ENCODE results near the gene HTR4.
"Not testable (repeated sequence)": the region's sequence is repeated elsewhere in the genome, so short reads cannot be mapped to it uniquely, and the experiment has no call there.

HTR4 gene, protein sequence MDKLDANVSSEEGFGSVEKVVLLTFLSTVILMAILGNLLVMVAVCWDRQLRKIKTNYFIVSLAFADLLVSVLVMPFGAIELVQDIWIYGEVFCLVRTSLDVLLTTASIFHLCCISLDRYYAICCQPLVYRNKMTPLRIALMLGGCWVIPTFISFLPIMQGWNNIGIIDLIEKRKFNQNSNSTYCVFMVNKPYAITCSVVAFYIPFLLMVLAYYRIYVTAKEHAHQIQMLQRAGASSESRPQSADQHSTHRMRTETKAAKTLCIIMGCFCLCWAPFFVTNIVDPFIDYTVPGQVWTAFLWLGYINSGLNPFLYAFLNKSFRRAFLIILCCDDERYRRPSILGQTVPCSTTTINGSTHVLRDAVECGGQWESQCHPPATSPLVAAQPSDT

DNA sequence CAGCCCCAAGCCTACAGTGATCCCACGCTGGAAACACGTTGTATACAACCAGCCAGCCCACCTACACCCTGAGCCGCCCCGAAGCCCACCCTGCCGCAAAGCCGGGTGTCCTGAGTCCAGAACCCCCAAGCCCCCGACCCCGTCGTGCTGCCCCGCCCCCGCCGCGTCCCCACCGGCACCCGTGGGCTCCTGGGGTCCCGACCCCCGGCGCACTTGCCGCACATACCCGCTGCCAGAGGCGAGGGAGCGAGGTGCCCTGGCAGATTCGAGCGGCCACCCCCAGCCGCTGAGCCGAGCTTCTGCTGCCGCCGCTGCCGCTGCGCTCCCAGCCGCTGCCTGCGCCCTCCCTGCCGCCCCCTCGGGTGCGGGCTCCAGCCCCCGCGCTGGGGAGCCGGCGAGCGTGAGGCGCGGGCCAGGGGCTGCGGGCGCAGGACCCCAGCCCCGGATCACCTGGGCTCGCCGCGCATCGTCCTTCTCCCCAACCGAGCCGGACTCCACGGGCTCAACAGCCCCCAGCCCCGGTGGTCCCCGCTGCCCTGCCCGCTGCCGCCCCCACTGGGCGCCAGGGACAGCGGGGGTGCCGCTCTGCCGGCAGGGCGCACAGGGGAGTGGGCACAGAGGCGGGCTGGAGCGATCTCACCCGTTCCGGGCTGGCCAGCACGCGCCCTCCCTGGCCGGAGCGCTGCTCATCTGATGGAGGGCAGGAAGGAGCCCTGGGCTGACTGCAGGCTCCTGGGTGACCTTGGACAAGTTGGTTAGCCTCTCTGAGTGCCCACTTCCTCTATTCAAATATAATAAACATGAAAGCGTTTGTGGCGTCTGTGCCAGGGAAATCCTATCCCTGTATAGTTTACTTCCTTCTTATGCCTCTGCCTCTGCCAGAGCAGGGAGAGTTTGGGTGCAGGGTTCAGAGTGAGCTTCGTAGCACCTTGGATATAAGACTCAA is at the start of gene HTR4:
TSS of gene HTR4 (minus strand) at position 692 of the 946 bp plus-strand sequence. CDS start 17,513 bp downstream, outside the sequence.
- no peak for DNase-seq (ENCODE audit: low read depth)

DNA sequence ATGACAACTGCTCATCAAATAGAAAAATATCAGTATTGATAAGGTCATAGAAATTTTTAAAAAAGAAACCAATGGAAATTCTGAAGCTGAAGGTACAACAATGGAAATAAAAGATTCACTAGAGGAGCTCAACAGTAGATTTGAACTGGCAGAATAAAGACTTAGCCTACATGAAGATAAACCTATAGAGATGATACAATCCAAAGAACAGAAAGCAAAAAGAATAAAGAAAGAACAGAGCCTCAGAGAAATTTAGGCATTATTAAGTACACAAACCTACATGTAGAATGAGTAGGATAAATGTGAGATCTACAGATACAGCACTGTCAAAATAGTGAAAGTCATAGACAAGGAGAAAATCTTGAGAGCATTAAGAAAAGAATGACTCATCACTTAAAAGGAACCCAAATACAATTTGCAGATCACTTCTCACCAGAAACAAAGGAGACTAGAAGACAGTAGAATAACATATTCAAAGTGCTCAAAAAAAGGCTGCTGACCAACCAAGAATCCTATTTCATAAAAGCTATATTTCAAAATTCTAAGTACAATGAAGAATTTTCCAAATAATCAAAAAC is 47.8 kb upstream of the HTR4 start:
- no peak for DNase-seq (ENCODE audit: low read depth)

DNA sequence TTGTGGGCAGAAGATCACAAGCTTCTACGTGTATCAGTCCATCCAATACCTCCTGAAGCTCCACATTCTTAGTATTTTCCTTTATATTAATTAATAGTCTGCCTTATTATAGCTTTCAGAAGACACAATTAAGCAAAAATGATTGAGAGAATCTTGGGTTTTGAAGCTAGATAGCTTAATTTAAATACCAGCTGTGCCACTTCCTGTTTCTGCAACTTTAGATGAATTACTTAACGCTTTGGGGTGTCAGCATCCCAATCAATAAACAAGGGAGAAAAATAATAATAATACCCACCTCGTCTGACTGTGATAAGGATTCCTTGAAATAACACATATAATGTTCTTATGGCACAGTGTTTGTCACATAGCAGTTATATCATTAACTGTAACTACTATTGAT is 44.7 kb upstream of the HTR4 start:
- DNase-seq (ENCODE audit: low read depth) = no peak

DNA sequence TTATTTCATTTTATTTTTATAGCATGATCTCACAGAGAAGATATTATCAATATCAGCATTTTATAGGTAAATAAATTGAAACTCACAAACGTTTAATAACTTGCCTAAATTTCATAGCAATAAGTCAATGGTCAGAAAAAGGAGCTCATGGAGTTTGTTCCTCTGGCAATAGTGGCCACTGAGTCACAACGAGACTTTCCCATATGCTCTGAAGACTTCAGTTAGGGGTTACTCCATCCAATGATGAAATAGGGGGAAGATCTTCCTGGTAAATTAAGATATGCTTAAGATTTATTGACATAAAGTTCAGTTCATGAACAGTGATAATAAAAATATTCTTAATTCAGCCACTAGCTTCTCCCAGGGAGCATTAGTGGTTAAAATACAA is 43.5 kb upstream of the HTR4 start:
- no peak for DNase-seq (ENCODE audit: low read depth)

DNA sequence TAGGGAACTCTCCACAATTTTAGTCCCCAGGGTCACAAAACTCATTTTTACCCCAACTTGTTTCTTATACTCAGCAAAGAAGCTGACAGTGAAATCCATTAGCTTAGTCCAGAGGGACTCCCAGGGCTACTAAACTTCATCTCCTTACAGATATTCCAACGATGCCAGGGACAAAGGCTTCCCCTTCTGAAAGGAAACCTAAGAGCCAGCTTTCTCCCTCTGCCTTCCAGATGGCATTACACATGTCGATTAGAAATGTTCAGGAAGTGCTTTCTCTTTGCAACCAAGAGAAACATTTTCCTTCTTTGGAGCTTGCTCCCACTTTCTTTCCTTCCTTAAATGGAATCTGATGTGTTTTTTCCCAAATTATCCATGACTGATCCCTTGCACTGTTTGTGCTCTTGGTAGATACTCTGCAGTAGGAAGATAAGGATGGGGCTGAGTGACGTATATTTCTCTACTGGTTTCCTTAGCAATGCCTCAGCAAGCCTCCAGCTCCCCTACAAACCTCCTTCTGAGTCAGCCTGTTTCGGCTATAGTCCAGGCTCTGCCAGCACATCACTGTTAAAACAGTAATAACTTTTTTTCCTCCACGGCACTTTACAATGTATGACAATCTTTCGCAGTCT is 43.0 kb upstream of the HTR4 start:
- DNase-seq (ENCODE audit: low read depth) = peak; percentile 1

DNA sequence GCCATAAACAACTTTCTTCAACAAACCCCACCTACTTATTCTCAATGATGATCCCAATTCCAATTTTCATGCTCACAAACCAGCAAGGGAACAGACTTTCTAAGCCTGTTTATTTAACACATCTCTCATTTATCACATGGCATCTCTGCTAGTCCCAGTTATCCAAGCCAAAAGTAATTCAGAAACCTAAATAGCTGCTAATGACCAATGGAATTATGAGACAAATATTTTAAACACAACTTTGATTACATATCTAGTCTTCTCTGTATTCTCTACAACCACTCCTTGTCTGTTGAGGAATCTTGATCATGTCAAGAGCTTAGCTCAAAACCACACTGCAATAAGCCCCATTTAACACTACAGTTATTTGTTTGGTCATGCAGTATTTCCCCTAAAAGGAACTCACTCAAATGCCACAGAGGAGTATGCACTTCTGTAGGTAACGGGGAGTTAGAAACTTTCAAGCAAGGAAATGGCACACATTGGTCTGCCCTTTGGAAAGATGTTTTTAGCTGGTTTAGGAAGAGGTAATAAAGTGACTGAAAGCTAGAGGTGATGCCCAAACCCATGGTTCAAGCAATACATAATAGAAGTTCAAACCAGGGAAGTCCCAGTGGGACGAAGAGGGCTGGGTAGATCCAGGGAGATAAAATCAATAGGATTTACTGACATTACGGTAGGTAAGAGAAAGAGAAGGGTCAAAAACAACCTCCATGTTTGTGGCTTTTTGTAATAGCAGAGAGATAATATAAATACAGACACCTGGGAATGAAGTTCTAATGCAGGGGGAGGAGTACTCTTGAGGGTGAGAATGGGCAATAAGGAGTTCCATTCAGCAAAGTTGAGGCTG is 42.1 kb upstream of the HTR4 start:
- no peak for DNase-seq (ENCODE audit: low read depth)

DNA sequence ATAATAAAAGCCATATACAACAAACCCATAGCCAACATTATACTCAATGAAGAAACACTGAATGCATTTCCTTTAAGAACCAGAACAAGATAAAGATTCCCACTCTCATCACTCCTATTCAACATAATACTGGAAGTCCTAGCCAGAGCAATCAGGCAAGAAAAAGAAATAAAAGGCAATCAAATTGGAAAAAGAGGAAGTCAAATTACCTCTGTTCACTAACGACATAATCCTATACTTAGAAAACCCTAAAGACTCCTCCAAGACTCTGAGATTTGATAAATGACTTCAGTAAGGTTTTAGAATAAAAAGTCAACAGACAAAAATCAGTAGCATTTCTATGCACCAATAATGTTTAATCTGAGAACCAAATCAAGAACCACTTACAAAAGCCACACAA is 36.6 kb upstream of the HTR4 start:
- DNase-seq (ENCODE audit: low read depth) = no peak

DNA sequence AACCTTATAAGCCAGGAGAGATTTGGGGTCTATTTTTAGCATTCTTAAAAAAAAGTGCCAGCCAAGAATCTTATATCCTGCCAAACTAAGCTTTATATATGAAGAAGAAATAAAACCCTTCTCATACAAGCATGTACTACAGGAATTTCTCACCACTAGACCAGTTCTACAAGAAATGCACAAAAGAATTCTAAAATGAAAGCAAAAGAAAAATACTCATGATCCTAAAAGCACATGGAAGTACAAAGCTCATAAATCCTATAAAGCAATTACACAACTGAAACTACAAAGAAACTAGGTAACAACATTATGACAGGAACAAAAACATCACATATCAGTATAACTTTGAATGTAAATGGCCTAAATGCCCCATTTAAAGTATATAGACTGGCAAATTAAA is 34.5 kb upstream of the HTR4 start:
- no peak for DNase-seq (ENCODE audit: low read depth)

DNA sequence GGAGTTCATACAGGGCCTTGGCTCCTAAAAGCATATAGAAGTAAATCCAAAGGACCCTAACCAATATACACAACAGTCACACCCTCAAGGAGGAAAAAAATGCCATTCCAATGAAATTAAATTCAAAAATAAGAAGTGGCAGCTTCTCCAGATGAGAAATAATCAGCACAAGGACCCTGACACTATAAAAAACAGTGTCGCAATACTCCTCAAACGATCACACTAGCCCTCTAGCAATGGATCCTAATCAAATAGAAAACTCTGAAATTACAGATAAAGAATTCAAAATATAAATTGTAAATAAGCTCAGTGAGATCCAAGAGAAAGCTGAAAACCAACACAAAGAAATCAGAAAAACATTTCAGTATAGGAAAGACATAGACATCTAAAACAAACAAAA is 33.5 kb upstream of the HTR4 start:
- no peak for DNase-seq (ENCODE audit: low read depth)

DNA sequence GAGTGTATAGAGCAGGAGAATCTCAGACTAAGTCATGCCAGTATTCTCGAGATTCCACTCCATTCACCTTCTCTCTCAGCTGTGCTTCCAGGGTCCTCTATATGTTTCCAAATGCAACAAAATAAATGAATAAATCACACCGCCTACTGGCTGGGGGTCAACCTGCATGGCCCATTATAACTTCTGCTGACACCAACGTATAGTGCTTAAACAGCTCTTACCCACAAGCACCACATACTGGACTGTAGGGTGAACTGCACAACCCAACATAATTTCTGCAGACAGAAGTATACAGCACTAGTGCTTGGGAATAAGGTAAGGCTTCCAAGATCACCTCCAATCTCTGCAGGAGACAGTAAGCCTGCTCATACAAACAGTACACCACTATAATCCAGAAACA is 33.1 kb upstream of the HTR4 start:
- peak; percentile 3 for DNase-seq (ENCODE audit: low read depth)

DNA sequence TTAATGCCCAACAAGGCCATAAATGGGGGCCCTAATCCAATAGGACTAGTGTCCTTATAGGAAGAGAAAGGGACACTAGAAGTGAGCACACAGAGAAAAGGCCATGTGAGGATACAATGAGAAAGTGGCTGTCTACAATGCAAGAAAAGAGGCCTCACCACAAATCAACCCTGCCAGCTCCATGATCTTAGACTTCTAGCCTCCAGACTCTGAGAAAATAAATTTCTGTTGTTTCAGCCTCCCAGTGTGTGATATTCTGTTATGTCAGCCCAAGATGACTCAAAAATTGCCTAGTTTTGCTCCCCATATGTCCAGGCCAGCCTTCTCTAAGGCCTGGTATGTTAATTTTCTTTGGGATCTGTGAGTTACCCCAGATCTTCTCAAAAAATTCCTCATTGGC is 32.3 kb upstream of the HTR4 start:
- DNase-seq (ENCODE audit: low read depth) = no peak

DNA sequence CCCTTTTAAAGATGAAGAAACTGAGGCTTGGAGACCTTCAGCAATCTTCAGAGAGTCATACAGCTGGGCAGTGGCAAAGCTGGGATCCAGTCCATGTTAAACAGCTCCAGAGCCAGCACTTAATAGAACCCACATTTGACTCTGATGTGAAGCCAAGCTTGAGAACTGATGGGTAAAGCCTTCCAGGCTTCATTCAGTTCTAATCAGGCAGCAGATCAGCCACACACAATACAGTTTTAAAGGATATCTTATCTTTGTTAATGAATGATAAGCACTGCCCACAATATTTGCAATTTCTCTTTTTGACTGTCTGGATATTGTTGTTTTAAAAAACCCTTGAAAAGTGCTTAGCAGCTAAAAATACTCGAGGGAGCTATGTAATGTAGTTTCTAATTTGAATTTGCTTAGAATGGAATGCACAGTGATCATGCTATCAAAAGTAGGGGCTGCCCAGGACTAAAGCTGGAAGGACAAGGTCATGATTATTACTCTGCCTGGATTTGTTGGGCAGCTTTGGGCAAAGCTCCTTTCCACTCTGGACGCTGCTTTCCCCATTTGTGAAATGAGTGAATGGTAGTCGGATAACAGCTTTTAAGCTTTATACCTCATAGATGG is 31.3 kb upstream of the HTR4 start:
- DNase-seq (ENCODE audit: low read depth) = no peak

DNA sequence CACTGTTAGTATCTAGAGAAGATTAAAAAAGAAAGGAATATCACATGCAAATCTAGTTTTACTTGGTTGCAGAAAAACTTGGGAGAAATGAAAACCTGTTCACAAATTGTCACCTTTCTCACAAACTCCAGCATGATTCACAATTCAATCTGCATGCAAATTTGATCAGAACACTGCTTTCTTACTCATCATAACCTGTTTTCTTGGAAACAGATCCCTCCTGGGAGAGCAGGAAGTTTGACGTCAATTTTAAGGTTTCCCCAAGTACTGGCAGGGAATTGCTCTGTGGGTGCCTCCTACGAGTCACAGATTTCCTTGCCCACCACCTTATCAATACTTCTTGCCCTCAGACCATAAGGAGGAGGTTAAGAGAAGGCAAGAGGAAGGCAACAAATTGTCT is 30.2 kb upstream of the HTR4 start:
- no peak for DNase-seq (ENCODE audit: low read depth)

DNA sequence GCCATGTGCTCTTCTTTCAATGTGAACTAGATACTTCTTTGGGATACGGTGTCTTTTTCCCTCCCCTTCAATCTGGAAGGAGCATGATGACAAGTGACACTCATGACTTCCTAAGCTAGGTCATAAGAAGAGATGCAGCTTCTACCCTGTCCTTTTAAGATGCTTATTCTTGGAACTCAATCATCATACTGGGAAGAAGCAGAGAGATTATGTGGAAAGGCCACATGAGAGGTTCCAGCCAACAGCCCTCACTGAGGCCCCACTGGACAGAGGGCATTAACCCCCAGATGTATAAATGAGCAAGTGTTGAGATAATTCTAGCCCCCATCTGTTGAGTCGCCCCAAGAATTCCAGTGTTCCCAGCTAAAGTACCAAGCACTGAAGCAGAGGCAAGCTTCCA is 29.3 kb upstream of the HTR4 start:
- no peak for DNase-seq (ENCODE audit: low read depth)

DNA sequence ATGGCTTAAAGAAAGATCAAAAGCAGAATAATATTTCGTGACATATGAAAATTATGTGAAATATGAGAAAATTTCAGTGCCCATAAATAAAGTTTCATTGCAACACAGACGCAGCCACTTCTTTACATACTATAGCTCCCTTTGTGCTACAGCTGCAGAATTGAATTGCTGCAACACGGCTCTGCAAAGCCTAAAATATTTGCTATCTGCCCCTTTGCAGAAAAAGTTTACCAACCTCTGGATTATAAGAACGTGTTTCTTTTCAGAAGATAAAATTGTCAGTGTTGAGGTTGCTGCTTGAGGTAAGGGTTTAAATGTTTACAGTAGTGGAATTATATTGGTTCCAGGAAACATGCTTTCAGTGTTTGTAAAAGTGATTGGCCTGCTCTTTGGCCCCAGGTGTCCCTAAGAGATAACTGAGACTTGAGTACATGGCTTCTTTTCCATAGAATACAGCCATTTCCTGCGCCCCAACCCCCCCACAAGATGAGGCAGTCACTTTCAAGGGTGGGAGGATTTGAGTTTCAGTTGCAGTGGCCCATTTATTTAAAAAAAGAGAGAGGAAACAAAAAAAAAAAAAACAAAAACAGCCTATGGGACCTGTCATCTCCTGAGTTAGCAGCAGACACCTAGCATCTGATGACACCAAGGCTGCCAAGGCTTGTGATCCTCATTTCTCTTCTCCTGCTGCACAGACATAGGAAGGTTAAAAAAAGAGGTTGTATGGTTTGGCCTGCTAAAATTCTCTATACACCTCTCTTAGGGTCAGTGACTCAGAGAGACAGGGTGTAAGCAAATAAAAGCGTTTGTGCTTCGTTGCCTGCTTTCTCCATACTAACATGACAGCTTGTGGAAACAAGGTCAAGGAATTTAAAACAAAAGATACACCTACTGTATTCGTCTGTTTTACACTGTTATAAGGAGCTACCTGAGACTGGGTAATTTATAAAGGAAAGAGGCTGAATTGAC is 28.0 kb upstream of the HTR4 start:
- DNase-seq (ENCODE audit: low read depth) = no peak

DNA sequence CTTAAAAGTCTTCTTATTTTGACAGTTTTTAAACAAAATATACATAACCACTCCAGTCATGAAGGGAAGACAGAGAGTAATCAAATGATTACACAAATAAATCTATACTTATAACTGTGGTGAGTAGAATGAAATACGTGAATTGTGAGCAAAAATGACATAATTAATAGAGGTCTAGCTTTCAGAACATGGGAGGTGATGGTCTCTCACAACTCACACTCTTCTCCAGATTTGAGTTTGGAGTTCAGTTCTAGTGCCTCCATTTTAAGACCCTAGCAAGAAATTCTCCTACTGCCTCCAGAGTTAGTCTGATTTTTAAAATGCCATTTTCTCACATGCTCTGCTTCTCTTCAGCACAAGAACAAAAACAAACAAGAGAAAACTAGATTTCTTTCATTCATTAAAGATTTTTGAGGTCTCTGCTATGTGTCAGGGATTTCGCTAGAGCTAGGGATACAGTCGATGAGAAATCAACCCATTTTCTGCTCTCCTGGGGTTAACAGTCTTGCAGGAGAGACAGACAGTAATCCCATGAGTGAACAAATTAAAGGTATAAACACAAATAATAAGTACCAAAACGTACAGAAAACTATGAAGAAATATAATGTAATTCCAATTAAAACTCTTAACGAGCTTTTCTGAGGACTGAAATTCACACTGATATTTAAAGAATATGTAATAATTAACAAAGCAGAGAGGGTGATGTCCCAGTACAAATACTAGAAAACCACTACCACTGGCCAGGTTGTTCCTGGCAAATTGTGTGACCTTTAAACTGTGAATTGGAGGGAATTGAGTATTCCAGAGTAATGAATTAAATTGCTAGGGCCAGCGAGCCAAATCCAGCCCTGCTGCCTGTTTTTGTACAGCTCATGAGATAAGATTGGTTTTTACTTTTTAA is 27.1 kb upstream of the HTR4 start:
- no peak for DNase-seq (ENCODE audit: low read depth)

DNA sequence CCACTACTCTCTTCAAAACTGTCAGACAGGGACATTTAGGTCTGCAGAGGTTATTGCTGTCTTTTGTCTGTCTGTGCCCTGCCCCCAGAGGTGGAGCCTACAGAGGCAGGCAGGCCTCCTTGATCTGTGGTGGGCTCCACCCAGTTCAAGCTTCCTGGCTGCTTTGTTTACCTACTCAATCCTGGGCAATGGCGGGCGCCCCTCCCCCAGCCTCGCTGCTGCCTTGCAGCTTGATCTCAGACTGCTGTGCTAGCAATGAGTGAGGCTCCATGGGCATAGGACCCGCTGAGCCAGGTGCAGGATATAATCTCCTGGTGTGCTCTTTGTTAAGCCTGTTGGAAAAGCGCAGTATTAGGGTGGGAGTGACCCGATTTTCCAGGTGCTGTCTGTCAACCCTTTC is 19.4 kb upstream of the HTR4 start:
- not testable (repeated sequence) for DNase-seq (ENCODE audit: low read depth)

DNA sequence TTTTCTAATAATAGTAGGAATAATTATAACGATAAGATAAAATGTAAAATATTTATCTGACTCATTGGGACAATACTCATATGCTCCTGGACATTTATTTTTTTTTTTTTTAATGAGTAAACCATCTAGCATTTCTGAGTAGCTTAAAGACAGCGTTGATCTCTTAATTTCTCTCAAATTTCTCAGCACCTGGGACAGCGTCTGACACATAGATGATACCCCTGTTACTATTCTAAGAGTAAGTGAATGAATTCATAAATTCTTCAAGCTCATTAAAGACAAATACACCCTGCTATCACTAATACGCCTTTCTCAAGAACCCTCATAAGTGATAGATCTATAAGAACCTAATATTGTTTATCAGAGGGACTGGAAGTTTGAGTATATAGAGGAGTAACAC is 12.0 kb upstream of the HTR4 start:
- no peak for DNase-seq (ENCODE audit: low read depth)

DNA sequence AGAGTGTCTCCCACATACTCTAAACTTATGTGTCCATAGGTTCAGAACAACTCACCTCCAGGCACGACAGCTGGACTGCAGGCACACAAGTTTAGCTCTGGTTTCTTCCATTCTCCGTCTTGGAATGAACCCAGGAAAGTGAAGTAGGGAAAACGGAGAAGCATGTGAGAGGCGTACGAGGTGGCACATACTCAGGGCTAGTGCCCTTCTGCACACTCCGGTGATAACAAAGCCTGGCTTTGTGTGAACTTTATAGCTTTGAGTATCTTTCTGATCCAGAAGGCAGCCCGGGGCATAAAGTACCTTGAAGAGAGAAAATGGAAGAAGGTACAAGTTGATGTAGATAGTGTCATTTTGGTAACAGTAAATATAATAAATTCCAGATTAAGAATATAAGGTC is 11.1 kb upstream of the HTR4 start:
- no peak for DNase-seq (ENCODE audit: low read depth)
